Body of pancreas (tissue), 4 donors: ENCODE measurements around the gene CCR2.

Experiments
- POLR2A ChIP-seq, 3 donors: fragments of 450-650 bp; IDR thresholded peaks; one replicate each; pipeline ENCODE4 v1.6.1; 2016; ENCODE audit warnings: antibody characterized with exemption in 3 of 3, mild to moderate bottlenecking in 2 of 3
- TF ChIP-seq, protein P1 (sequence below), 7 experiments: fragments of 450-650 bp in 4 of 7; fragments of 200-600 bp in 3 of 7; sonication (generic) in 3 of 7; IDR thresholded peaks; one replicate each; pipeline ENCODE4 v1.5.1; 2016 to 2019; ENCODE audit warnings: antibody characterized with exemption in 7 of 7

DNA sequence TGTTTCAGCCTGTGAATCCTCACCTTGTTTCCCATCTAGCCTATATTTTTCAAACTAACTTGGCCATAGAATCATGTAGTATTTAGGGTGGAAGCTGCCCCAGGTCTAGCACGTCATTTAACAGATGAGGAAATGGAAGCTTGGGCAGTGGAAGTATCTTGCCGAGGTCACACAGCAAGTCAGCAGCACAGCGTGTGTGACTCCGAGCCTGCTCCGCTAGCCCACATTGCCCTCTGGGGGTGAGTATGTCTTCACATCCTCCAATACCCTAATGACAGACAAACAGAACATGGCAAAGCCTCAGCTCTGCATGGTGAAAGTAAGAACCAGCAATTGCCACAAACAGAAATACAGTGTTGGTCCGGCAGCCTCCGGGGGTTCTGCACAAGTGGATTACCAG is 14.7 kb downstream of the CCR2 start:
- TF ChIP-seq, protein P1, sequence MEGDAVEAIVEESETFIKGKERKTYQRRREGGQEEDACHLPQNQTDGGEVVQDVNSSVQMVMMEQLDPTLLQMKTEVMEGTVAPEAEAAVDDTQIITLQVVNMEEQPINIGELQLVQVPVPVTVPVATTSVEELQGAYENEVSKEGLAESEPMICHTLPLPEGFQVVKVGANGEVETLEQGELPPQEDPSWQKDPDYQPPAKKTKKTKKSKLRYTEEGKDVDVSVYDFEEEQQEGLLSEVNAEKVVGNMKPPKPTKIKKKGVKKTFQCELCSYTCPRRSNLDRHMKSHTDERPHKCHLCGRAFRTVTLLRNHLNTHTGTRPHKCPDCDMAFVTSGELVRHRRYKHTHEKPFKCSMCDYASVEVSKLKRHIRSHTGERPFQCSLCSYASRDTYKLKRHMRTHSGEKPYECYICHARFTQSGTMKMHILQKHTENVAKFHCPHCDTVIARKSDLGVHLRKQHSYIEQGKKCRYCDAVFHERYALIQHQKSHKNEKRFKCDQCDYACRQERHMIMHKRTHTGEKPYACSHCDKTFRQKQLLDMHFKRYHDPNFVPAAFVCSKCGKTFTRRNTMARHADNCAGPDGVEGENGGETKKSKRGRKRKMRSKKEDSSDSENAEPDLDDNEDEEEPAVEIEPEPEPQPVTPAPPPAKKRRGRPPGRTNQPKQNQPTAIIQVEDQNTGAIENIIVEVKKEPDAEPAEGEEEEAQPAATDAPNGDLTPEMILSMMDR (IDR thresholded peaks at IDR 0.05), result peak in 1 of 7 experiments; percentile 34
- peak in 1 of 3 donors; percentile 9 for TF ChIP-seq POLR2A (IDR thresholded peaks at IDR 0.05)
